OCI-LY7 (cell line): ENCODE results near the gene TNFRSF8. TPM values are rescaled to one million over a fixed set of nuclear protein-coding genes. Genes with fewer than 3 reads are reported as not detected.

Experiments used
- BruUV-seq: library from RNA; stranded (reverse); fragments of 400-500 nt; replicated peaks from 2 replicates; lab custom pipeline; 2021; lab: Mats Ljungman, UMichigan
- CTCF ChIA-PET: fragments of 300-600 bp; sonication (Branson Sonifier 250); formaldehyde crosslinking; loops from one replicate; lab custom pipeline; 2022; ENCODE audit warnings: antibody characterized with exemption; ENCODE audit not compliant: unreplicated experiment; lab: Charles Lee
- POLR2A ChIA-PET: fragments of 300-600 bp; sonication (Branson Sonifier 250); formaldehyde crosslinking; loops from one replicate; lab custom pipeline; 2022; ENCODE audit warnings: antibody characterized with exemption; lab: Charles Lee
- DNase-seq: peaks from one replicate; pipeline ENCODE4 v3.0.0-alpha.2; 2015; ENCODE audit warnings: low spot score
- H2AFZ ChIP-seq: fragments of 200-600 bp; sonication (generic), shearing (Covaris generic); 2 replicates; pipeline ENCODE4 v1.6.1; 2014; ENCODE audit warnings: mild to moderate bottlenecking, antibody characterized with exemption, low read length, moderate library complexity
- H3K27ac ChIP-seq: fragments of 200-600 bp; sonication (generic); 2 replicates; pipeline ENCODE4 v1.5.1; 2014; ENCODE audit warnings: mixed run types, low read depth, mild to moderate bottlenecking, moderate library complexity, low read length, inconsistent platforms; ENCODE audit not compliant: poor library complexity, severe bottlenecking
- H3K36me3 ChIP-seq: fragments of 200-600 bp; sonication (generic); 2 replicates; pipeline ENCODE4 v1.6.1; 2014; ENCODE audit warnings: mild to moderate bottlenecking, antibody characterized with exemption, low read length, moderate library complexity, mixed read lengths; ENCODE audit not compliant: insufficient read depth
- H3K4me1 ChIP-seq: fragments of 200-600 bp; sonication (generic); 2 replicates; pipeline ENCODE4 v1.5.1; 2014; ENCODE audit warnings: mild to moderate bottlenecking, low read length; ENCODE audit not compliant: insufficient read depth, poor library complexity, severe bottlenecking
- H3K4me2 ChIP-seq: fragments of 200-600 bp; sonication (generic); 2 replicates; pipeline ENCODE4 v1.6.1; 2014; ENCODE audit warnings: mild to moderate bottlenecking, low read length
- H3K4me3 ChIP-seq: fragments of 200-600 bp; sonication (generic); 2 replicates; pipeline ENCODE4 v1.5.1; 2014; ENCODE audit warnings: mild to moderate bottlenecking, low read depth, low read length; ENCODE audit not compliant: poor library complexity, severe bottlenecking
- H3K79me2 ChIP-seq: fragments of 200-600 bp; sonication (generic); 2 replicates; pipeline ENCODE4 v1.6.1; 2016; ENCODE audit warnings: low read depth, mild to moderate bottlenecking, low read length, moderate library complexity, mixed read lengths; ENCODE audit not compliant: insufficient read depth
- H3K9me2 ChIP-seq: fragments of 200-600 bp; sonication (generic); 2 replicates; pipeline ENCODE4 v1.6.1; 2016; ENCODE audit warnings: mild to moderate bottlenecking, low read length, mixed read lengths; ENCODE audit not compliant: insufficient read depth
- H3K9me3 ChIP-seq: fragments of 200-600 bp; sonication (generic); 2 replicates; pipeline ENCODE4 v1.6.1; 2014; ENCODE audit warnings: mild to moderate bottlenecking, mixed run types, low read length, mixed read lengths
- H4K20me1 ChIP-seq: fragments of 200-600 bp; sonication (generic); 2 replicates; pipeline ENCODE4 v1.6.1; 2014; ENCODE audit warnings: mild to moderate bottlenecking, antibody characterized with exemption, low read length, moderate library complexity, mixed read lengths; ENCODE audit not compliant: insufficient read depth
- EZH2phosphoT487 ChIP-seq: fragments of 200-600 bp; sonication (generic); IDR thresholded peaks from 2 replicates; pipeline ENCODE4 v1.6.1; 2018; ENCODE audit warnings: low read depth, borderline replicate concordance, mild to moderate bottlenecking, mixed run types, antibody characterized with exemption, low read length, moderate library complexity, mixed read lengths
- intact Hi-C: fragments of 100-400 bp; cut with micrococcal nuclease; formaldehyde crosslinking; loops from one replicate; pipeline ENCODE4 v1.10.0; 2022; ENCODE audit not compliant: unreplicated experiment
- total RNA-seq, 2 experiments: library from RNA; depleted of rRNA in 1 of 2; stranded (reverse); fragments of >200 nt in 1 of 2; shearing (Covaris generic) in 1 of 2; gene quantifications; 2 replicates each; pipeline ENCODE4 v1.2.3, GENCODE V29; 2014 to 2022
- TF ChIP-seq, protein P1 (sequence below): fragments of 200-600 bp; sonication (generic); conservative IDR thresholded peaks from 2 replicates; pipeline ENCODE4 v1.5.1; 2014; ENCODE audit warnings: mild to moderate bottlenecking, antibody characterized with exemption, low read length, moderate library complexity, mixed read lengths

TNFRSF8 gene
- total RNA-seq, 2 experiments from 2014 or later: 0.29 TPM; not detected in 1

DNA sequence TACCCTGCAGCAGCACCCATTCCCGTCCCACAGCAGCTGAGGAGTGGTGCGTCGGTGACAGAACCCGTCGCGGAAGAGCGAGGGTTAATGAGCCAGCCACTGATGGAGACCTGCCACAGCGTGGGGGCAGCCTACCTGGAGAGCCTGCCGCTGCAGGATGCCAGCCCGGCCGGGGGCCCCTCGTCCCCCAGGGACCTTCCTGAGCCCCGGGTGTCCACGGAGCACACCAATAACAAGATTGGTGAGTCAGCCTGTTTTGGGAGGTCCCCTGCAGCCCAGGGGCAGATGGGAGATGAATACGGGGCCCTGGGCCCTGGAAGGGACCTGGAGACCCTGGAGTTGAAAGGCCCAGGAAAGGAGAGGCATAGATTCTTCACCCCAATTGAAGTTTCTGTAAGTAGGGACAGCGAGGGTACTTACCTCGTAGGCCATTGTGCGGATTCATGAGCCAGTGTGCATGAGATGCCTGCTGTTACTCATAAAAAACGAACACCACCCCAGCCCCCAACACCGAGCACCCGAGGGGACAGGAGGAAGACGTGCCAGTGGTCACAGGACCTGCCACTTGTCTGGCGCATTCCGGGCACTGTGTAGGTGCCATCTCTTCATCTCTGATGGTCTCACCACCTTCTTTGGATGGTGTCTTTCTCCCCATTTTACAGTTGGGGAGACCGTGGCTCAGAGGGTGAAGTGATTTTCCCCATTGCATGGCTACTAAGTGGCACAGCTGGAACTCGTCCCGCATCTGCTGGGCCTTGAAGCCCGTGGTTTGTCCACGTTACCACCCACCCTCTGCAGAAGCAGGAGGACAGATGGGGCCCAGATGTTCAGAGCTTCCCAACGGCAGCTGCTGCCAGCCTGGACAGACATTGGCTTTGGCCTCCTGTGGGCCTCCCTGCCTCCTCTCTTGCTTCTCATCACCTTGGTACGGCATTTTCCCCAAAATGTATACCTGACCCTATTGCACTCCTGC is 75.4 kb downstream of the TNFRSF8 start:
- Histone ChIP-seq H3K9me2 (no peaks in the 10 kb centered on the region), H3K4me3 (no peak overlapping the region), H3K27ac (no peak overlapping the region), H3K9me3 (no peaks in the 10 kb centered on the region), H4K20me1 (no peaks in the 10 kb centered on the region), H3K36me3 (no peaks in the 10 kb centered on the region), H3K4me2 (no peak overlapping the region), H3K4me1 (peaks cover 5% of the 10 kb centered on the region), H3K79me2 (no peaks in the 10 kb centered on the region), H2AFZ (no peak overlapping the region; the same call in 1 of the 2 replicates)
- intact Hi-C loops: no loop called here
- ChIA-PET POLR2A (interaction anchor here (0.5 to 3.6 kb wide), 3 partner anchors 10 to 14 kb away, joined by 5 to 22 read pairs (median 7); no protein-coding TSS in a partner anchor), CTCF (no interaction called here)
- no TSS peak for BruUV-seq
- DNase-seq: no peak
- TF ChIP-seq EZH2phosphoT487: no peak
- TF ChIP-seq, protein P1, sequence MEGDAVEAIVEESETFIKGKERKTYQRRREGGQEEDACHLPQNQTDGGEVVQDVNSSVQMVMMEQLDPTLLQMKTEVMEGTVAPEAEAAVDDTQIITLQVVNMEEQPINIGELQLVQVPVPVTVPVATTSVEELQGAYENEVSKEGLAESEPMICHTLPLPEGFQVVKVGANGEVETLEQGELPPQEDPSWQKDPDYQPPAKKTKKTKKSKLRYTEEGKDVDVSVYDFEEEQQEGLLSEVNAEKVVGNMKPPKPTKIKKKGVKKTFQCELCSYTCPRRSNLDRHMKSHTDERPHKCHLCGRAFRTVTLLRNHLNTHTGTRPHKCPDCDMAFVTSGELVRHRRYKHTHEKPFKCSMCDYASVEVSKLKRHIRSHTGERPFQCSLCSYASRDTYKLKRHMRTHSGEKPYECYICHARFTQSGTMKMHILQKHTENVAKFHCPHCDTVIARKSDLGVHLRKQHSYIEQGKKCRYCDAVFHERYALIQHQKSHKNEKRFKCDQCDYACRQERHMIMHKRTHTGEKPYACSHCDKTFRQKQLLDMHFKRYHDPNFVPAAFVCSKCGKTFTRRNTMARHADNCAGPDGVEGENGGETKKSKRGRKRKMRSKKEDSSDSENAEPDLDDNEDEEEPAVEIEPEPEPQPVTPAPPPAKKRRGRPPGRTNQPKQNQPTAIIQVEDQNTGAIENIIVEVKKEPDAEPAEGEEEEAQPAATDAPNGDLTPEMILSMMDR: no peak

DNA sequence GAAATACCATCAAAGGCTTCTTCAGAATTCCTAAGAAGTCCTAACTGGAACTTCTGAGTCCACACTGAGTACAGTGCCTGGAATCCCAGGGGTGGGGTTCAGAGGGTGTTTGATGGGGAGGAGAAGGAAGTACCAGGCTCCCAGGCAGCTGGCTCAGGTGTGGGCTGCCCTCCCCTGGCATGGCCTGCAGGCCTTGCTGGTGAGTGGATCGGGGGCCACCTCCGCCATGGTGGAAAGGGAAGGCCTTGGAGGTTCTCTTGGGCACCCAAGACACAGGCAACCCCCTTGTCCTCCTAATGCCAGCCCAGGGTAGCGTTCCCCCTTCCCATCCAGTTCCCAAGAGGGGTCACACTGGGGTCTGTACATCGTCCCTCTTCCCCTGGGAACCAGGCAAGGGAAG is 76.9 kb downstream of the TNFRSF8 start:
- BruUV-seq: no TSS peak
- intact Hi-C loops: no loop called here
- no peak overlapping the region for H2AFZ ChIP-seq
- no peaks in the 10 kb centered on the region for H3K9me3 ChIP-seq
- no peak for TF ChIP-seq EZH2phosphoT487
- TF ChIP-seq, protein P1: no peak
- H3K4me1 ChIP-seq: peaks cover 11% of the 10 kb centered on the region
- no peaks in the 10 kb centered on the region for H3K79me2 ChIP-seq
- H4K20me1 ChIP-seq: no peaks in the 10 kb centered on the region
- no peak overlapping the region for H3K27ac ChIP-seq
- H3K9me2 ChIP-seq: no peaks in the 10 kb centered on the region
- H3K36me3 ChIP-seq: no peaks in the 10 kb centered on the region
- DNase-seq: no peak
- H3K4me3 ChIP-seq: no peak overlapping the region
- POLR2A ChIA-PET: interaction anchor here (0.6 to 3.6 kb wide), 2 partner anchors 9 to 60 kb away, joined by 3 to 22 read pairs; no protein-coding TSS in a partner anchor
- H3K4me2 ChIP-seq: no peak overlapping the region
- CTCF ChIA-PET: no interaction called here
